LHCN-M2 (cell line): Measurements from ENCODE around the gene ZNF729. TPM values are rescaled to one million over a fixed set of nuclear protein-coding genes. Genes with fewer than 3 reads are reported as not detected.
"Not testable (repeated sequence)": the region's sequence is repeated elsewhere in the genome, so short reads cannot be mapped to it uniquely, and the experiment has no call there.

Experiments used
- DNase-seq: peaks from one replicate; pipeline ENCODE4 v3.0.0-alpha.2; 2012; ENCODE audit warnings: low read depth
- polyA plus RNA-seq: library from polyadenylated mRNA; unstranded; fragments of >200 nt; gene quantifications from one replicate; pipeline ENCODE4 v1.2.1, GENCODE V29; 2012; ENCODE audit warnings: missing spikeins
- total RNA-seq: library from RNA; depleted of rRNA; stranded (reverse); fragments of >200 nt; gene quantifications from 2 replicates; pipeline ENCODE4 v1.2.3, GENCODE V29; 2014; rRNA removed

The ZNF729 gene
- not detected in 2 replicates for total RNA-seq
- polyA plus RNA-seq, result not detected

GRCh38 chr19:22286151-22286810, at the start of gene ZNF729:
ZNF729 (plus strand) TSS chr19:22286441; CDS start chr19:22286526, 85 bp downstream.
- no peak for DNase-seq

DNA sequence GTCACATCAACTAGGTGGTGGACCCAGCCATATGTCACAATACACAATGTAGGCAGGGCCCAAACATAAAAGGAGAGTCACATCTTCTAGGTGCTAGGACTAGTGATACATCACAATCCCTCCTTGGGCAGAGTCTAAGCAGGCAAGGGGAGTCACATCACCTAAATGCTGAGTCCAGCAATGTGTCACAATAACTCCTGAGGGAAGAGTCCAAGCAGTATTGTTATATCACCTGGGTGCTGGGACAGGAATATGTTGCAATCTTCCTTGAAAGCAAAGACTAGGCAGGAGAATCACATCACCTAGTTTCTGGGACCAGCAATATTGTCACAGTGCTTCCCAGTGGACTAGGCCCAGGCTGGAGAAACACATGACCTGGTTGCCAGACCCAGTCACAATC, 29.4 kb upstream of the ZNF729 start:
- DNase-seq, result no peak

- DNase-seq, result no peak
These were observed 28.9 kb upstream of the ZNF729 start for GRCh38 chr19:22257381-22257780.

GRCh38 chr19:22257916-22258315, 28.3 kb upstream of the ZNF729 start:
- no peak for DNase-seq

- no peak for DNase-seq
These were observed 25.7 kb upstream of the ZNF729 start for GRCh38 chr19:22260499-22260898.

- DNase-seq, result no peak
These were observed 24.6 kb upstream of the ZNF729 start for GRCh38 chr19:22261596-22261995.

- DNase-seq, result no peak
These were observed 23.1 kb upstream of the ZNF729 start for GRCh38 chr19:22263121-22263520.

DNA sequence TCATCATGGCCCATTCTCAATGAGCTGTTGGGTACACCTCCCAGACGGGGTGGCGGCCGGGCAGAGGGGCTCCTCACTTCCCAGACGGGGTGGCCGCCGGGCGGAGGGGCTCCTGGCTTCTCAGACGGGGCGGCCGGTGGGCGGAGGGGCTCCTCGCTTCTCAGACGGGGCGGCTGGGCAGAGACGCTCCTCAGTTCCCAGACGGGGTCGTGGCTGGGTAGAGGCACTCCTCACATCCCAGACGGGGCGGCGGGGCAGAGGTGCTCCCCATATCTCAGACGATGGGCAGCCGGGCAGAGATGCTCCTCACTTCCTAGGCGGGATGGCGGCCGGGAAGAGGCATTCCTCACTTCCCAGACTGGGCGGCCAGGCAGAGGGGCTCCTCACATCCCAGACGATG, 35.3 kb downstream of the ZNF729 start:
- DNase-seq, result not testable (repeated sequence)

- DNase-seq, result no peak
These were observed 40.0 kb downstream of the ZNF729 start for GRCh38 chr19:22326219-22326618.

DNA sequence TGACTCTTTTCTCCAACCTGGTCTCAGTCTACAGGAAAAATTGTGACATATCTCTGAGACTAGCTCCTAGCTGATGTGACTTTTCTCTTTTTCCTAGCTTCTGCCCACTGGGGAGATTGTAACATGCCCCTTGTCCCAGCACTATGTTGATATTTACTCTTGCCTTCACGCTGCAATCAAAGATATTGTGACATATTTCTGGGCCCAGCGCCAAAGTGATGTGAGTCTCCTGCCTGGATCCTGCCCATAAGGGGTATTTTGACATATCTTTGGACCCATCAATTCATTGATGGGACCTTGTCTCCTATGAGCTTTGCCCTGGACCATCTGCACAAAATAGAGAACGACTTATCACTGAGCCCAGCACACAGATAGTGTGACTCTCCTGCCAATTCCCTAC, 41.1 kb downstream of the ZNF729 start:
- no peak for DNase-seq

- no peak for DNase-seq
These were observed 45.3 kb downstream of the ZNF729 start for GRCh38 chr19:22331521-22331920.

DNA sequence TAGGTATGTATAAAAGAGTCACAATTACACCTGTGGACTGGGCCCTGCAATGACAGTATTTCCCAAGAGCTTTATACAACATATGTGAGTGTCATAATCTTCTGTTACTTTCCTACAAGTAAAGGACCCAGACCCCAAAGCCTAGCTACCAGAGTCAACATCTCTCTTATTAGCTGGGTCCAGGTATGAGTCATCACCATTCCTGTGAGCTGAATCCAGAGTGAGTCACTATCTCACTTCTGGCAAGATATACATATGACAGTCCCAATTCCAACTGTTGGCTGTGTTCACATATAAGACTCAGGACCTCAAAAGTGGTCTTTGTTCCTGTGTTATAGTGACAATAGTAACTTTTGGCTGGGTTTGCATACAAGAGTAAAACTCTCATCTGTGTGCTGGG, 46.7 kb downstream of the ZNF729 start:
- DNase-seq, result peak; percentile 10

DNA sequence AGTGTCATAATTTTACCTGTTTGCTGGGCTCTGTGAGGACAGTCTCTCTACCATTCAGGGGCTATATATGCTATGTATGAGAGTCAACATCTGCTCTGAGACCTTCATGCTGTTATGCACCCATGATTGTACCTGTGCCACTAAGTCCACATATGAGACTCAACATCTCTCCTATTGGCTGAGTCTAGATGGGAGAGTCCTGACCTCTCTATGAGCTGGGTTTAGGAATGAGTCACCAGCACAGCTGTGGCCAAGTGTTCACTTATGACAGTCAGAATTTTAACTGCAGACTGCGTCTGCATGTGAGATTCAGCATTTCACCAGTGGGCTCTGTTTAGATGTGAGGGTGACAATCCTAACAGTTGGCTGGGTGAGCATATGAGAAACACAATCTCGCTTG, 49.5 kb downstream of the ZNF729 start:
- DNase-seq, result no peak

GRCh38 chr19:22354665-22355064, 68.4 kb downstream of the ZNF729 start:
- DNase-seq, result no peak

Other genes with a start within 250 kb of the ZNF729 start
- gene ZNF257, start 234.0 kb upstream of the ZNF729 start, total RNA-seq, result not detected in 2 replicates
- gene ZNF676, start 89.5 kb upstream of the ZNF729 start, total RNA-seq, result not detected in 2 replicates
- gene ZNF98, start 135.9 kb downstream of the ZNF729 start, total RNA-seq, result not detected in 2 replicates